Suprapubic skin (tissue), 3 donors: ENCODE measurements around the gene TRMT2A.

Source experiments
- CTCF ChIP-seq, 2 donors: fragments of 200-600 bp in 1 of 2; fragments of 450-650 bp in 1 of 2; sonication (generic) in 1 of 2; IDR thresholded peaks; one replicate each; pipeline ENCODE4 v1.5.1; 2016 to 2019; ENCODE audit warnings: antibody characterized with exemption in 2 of 2, mild to moderate bottlenecking in 1 of 2, moderate library complexity in 1 of 2
- EP300 ChIP-seq: sonication (generic); formaldehyde crosslinking; IDR thresholded peaks from one replicate; pipeline ENCODE4 v1.6.1; 2017; ENCODE audit warnings: antibody characterized with exemption
- POLR2A ChIP-seq, 2 donors: fragments of 450-650 bp; IDR thresholded peaks; one replicate each; pipeline ENCODE4 v1.6.1; 2017; ENCODE audit warnings: antibody characterized with exemption in 2 of 2, mild to moderate bottlenecking in 2 of 2, moderate library complexity in 2 of 2

GRCh38 chr22:20092477-20092854 is 24.6 kb downstream of the TRMT2A start:
- TF ChIP-seq POLR2A (IDR thresholded peaks at IDR 0.05) = no peak
- TF ChIP-seq CTCF (IDR thresholded peaks at IDR 0.05) = no peak
- no peak for TF ChIP-seq EP300
